Liver (tissue), 9 donors: ENCODE results near the gene TBC1D4. TPM values are rescaled to one million over a fixed set of nuclear protein-coding genes. Genes with fewer than 3 reads are reported as not detected.

Experiments
- DNase-seq: peaks from one replicate; pipeline ENCODE4 v3.0.0-alpha.2; 2017; ENCODE audit warnings: low spot score
- H3K27ac ChIP-seq, 2 donors: one replicate each; pipeline ENCODE4 v1.7.0; 2013; ENCODE audit warnings: inconsistent platforms in 2 of 2, low read length in 2 of 2, control low read depth in 1 of 2, low read depth in 1 of 2, mild to moderate bottlenecking in 1 of 2
- H3K27me3 ChIP-seq, 4 donors: one replicate each; pipeline versions ENCODE4 v1.6.1 to v1.7.0; 2013; ENCODE audit warnings: low read length in 3 of 4, inconsistent platforms in 1 of 4, mild to moderate bottlenecking in 1 of 4, moderate library complexity in 1 of 4; ENCODE audit not compliant: control insufficient read depth in 4 of 4, insufficient read depth in 4 of 4
- H3K36me3 ChIP-seq, 4 donors: one replicate each; pipeline versions ENCODE4 v1.6.1 to v1.7.0; 2013; ENCODE audit warnings: low read length in 3 of 4, mild to moderate bottlenecking in 3 of 4, low read depth in 1 of 4, moderate library complexity in 1 of 4; ENCODE audit not compliant: control insufficient read depth in 4 of 4, insufficient read depth in 3 of 4
- H3K4me1 ChIP-seq, 4 donors: one replicate each; pipeline versions ENCODE4 v1.6.1 to v1.7.0; 2013; ENCODE audit warnings: low read length in 3 of 4, mild to moderate bottlenecking in 3 of 4, moderate library complexity in 1 of 4; ENCODE audit not compliant: control insufficient read depth in 4 of 4, insufficient read depth in 4 of 4
- H3K4me3 ChIP-seq, 3 donors: one replicate each; pipeline versions ENCODE4 v1.6.1 to v1.7.0; 2013; ENCODE audit warnings: low read length in 3 of 3, control low read depth in 1 of 3, low read depth in 1 of 3, mild to moderate bottlenecking in 1 of 3
- H3K9ac ChIP-seq, 2 donors: one replicate each; pipeline ENCODE4 v1.7.0; 2013; ENCODE audit warnings: low read length in 2 of 2, mild to moderate bottlenecking in 2 of 2, moderate library complexity in 2 of 2, control low read depth in 1 of 2, low read depth in 1 of 2
- H3K9me3 ChIP-seq, 4 donors: one replicate each; pipeline versions ENCODE4 v1.6.1 to v1.7.0; 2013; ENCODE audit warnings: low read length in 3 of 4; ENCODE audit not compliant: control insufficient read depth in 4 of 4
- CTCF ChIP-seq: fragments of 150-350 bp; IDR thresholded peaks from 2 replicates; pipeline ENCODE4 v1.5.1; 2017; ENCODE audit warnings: improper control_type of control experiment, low read depth, low read length; ENCODE audit not compliant: missing input control
- EGR1 ChIP-seq, 2 donors: IDR thresholded peaks; 2 replicates each; pipeline ENCODE4 v1.6.1; 2016 to 2018; ENCODE audit warnings: antibody characterized with exemption in 2 of 2, low read depth in 2 of 2
- GABPA ChIP-seq, 2 donors: IDR thresholded peaks in 1 of 2; conservative IDR thresholded peaks in 1 of 2; 2 replicates each; pipeline ENCODE4 v1.6.1; 2016; ENCODE audit warnings: antibody characterized with exemption in 2 of 2, mild to moderate bottlenecking in 1 of 2, moderate library complexity in 1 of 2
- HNF4A ChIP-seq, 2 donors: conservative IDR thresholded peaks; 2 replicates each; pipeline ENCODE4 v1.6.1; 2016; ENCODE audit warnings: antibody characterized with exemption in 2 of 2, mild to moderate bottlenecking in 2 of 2
- JUND ChIP-seq, 2 donors: IDR thresholded peaks; 2 replicates each; pipeline ENCODE4 v1.6.1; 2016; ENCODE audit warnings: antibody characterized with exemption in 2 of 2
- MAX ChIP-seq: IDR thresholded peaks from 2 replicates; pipeline ENCODE4 v1.6.1; 2016; ENCODE audit warnings: antibody characterized with exemption
- NR2F2 ChIP-seq: IDR thresholded peaks from 2 replicates; pipeline ENCODE4 v1.6.1; 2016; ENCODE audit warnings: antibody characterized with exemption
- RAD21 ChIP-seq, 2 donors: IDR thresholded peaks; 2 replicates each; pipeline ENCODE4 v1.6.1; 2016; ENCODE audit warnings: antibody characterized with exemption in 2 of 2, mild to moderate bottlenecking in 2 of 2
- REST ChIP-seq: IDR thresholded peaks from 2 replicates; pipeline ENCODE4 v1.6.1; 2016; ENCODE audit warnings: antibody characterized with exemption, mild to moderate bottlenecking
- SP1 ChIP-seq: IDR thresholded peaks from 2 replicates; pipeline ENCODE4 v1.6.1; 2018; ENCODE audit warnings: antibody characterized with exemption, mild to moderate bottlenecking
- TAF1 ChIP-seq: conservative IDR thresholded peaks from 2 replicates; pipeline ENCODE4 v1.6.1; 2016; ENCODE audit warnings: antibody characterized with exemption, mild to moderate bottlenecking
- YY1 ChIP-seq: IDR thresholded peaks from 2 replicates; pipeline ENCODE4 v1.6.1; 2016; ENCODE audit warnings: antibody characterized with exemption, mild to moderate bottlenecking
- WGBS: extraction: QIAGEN DNeasy Blood & Tissue Kit; methylation state at CpG from one replicate; pipeline ENCODE4 v1.1.7; 2013; 5-methylcytosine and 5-hydroxymethylcytosine counted together
- polyA plus RNA-seq, 2 donors: library from polyadenylated mRNA; stranded (reverse) in 1 of 2; unstranded in 1 of 2; fragments of 200-250 nt in 1 of 2; fragments of >200 nt in 1 of 2; fragmentation: Nextera tagmentation in 1 of 2; extraction: Ambion mirVana in 1 of 2; gene quantifications; one replicate each; pipeline versions ENCODE4 v1.2.1 to v1.2.3, GENCODE V29; 2013 to 2015
- total RNA-seq, 2 donors: library from RNA; depleted of rRNA; stranded (reverse); fragments of >200 nt; gene quantifications; one replicate each; pipeline ENCODE4 v1.2.3, GENCODE V29; 2014
- TF ChIP-seq, protein P1 (sequence below): IDR thresholded peaks from 2 replicates; pipeline ENCODE4 v1.6.1; 2016; ENCODE audit warnings: antibody characterized with exemption
- donor health status: healthy.
- donor health status: healthy.
- donor health status: healthy.
- donor health status: healthy.
- donor health status: healthy.

The TBC1D4 gene
- total and polyA plus RNA-seq, 4 donors = 2.3 to 11.1 (median 6.5) TPM

GRCh38 chr13:75455962-75456361 is 26.0 kb downstream of the TBC1D4 start:
- H3K36me3 ChIP-seq = no peaks in the 10 kb centered on the region
- no peak overlapping the region for H3K27ac ChIP-seq
- TF ChIP-seq YY1 (no peak), GABPA (IDR thresholded peaks at IDR 0.05 in 1 of 2, conservative IDR thresholded peaks at IDR 0.05 in 1 of 2) (no peak), REST (no peak), EGR1 (IDR thresholded peaks at IDR 0.05; ENCODE audit: low read depth in 2 of 2) (no peak), SP1 (no peak), CTCF (no peak), HNF4A (conservative IDR thresholded peaks at IDR 0.05) (no peak), NR2F2 (no peak), RAD21 (IDR thresholded peaks at IDR 0.05) (no peak), MAX (no peak), JUND (IDR thresholded peaks at IDR 0.05) (no peak), TAF1 (no peak)
- TF ChIP-seq, protein P1, sequence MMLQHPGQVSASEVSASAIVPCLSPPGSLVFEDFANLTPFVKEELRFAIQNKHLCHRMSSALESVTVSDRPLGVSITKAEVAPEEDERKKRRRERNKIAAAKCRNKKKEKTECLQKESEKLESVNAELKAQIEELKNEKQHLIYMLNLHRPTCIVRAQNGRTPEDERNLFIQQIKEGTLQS = no peak
- DNase-seq = no peak
- no peak overlapping the region for H3K4me3 ChIP-seq
- no peaks in the 10 kb centered on the region for H3K9me3 ChIP-seq
- H3K27me3 ChIP-seq = no peaks in the 10 kb centered on the region
- H3K4me1 ChIP-seq = peaks cover 0 to 8% (median 4%) of the 10 kb centered on the region in 4 donors
- no peak overlapping the region for H3K9ac ChIP-seq

GRCh38 chr13:75454497-75454896 is 27.5 kb downstream of the TBC1D4 start:
- H3K36me3 ChIP-seq = no peaks in the 10 kb centered on the region
- H3K4me1 ChIP-seq = peaks cover 0 to 8% (median 4%) of the 10 kb centered on the region in 4 donors
- H3K27me3 ChIP-seq = no peaks in the 10 kb centered on the region
- TF ChIP-seq SP1 (no peak), HNF4A (conservative IDR thresholded peaks at IDR 0.05) (no peak)
- TF ChIP-seq, protein P1 = no peak
- H3K9ac ChIP-seq = no peak overlapping the region
- DNase-seq = no peak
- H3K9me3 ChIP-seq = no peaks in the 10 kb centered on the region
- no peak overlapping the region for H3K27ac ChIP-seq
- H3K4me3 ChIP-seq = no peak overlapping the region
- WGBS = 93% methylated on average over 1 of the region's 1 CpG
